ENCODE data around the gene NOD1.
"Not testable (repeated sequence)": the region's sequence is repeated elsewhere in the genome, so short reads cannot be mapped to it uniquely, and the experiment has no call there.

NOD1 gene

GRCh38 chr7:30421647-30422196, 56.9 kb downstream of the NOD1 start:
- no peak for DNase-seq (ENCODE audit: low read depth in 2 of 2)

GRCh38 chr7:30420662-30421061, 57.9 kb downstream of the NOD1 start:
- no peak for DNase-seq (ENCODE audit: low read depth in 2 of 2)

- DNase-seq (ENCODE audit: low read depth in 2 of 2), result not testable (repeated sequence)
These were observed 58.5 kb downstream of the NOD1 start for GRCh38 chr7:30420080-30420479.

- DNase-seq (ENCODE audit: low read depth in 2 of 2), result no peak
These were observed 64.7 kb downstream of the NOD1 start for GRCh38 chr7:30413864-30414263.

GRCh38 chr7:30412782-30413504, 65.6 kb downstream of the NOD1 start:
- no peak for DNase-seq (ENCODE audit: low read depth in 2 of 2)

- no peak for DNase-seq (ENCODE audit: low read depth in 2 of 2)
These were observed 66.7 kb downstream of the NOD1 start for GRCh38 chr7:30411897-30412296.

- no peak for DNase-seq (ENCODE audit: low read depth in 2 of 2)
These were observed 67.4 kb downstream of the NOD1 start for GRCh38 chr7:30411173-30411572.

GRCh38 chr7:30406664-30407425, 71.7 kb downstream of the NOD1 start:
- DNase-seq (ENCODE audit: low read depth in 2 of 2), result no peak

- DNase-seq (ENCODE audit: low read depth in 2 of 2), result no peak
These were observed 73.4 kb downstream of the NOD1 start for GRCh38 chr7:30405179-30405578.

- no peak for DNase-seq (ENCODE audit: low read depth in 2 of 2)
These were observed 75.1 kb downstream of the NOD1 start for GRCh38 chr7:30403477-30403876.

- no peak for DNase-seq (ENCODE audit: low read depth in 2 of 2)
These were observed 82.2 kb downstream of the NOD1 start for GRCh38 chr7:30396389-30396788.

GRCh38 chr7:30395676-30396075, 82.9 kb downstream of the NOD1 start:
- no peak for DNase-seq (ENCODE audit: low read depth in 2 of 2)

- no peak for DNase-seq (ENCODE audit: low read depth in 2 of 2)
These were observed 86.8 kb downstream of the NOD1 start for GRCh38 chr7:30391806-30392205.

GRCh38 chr7:30390736-30391636, 87.6 kb downstream of the NOD1 start:
- DNase-seq (ENCODE audit: low read depth in 2 of 2), result no peak

GRCh38 chr7:30389791-30390190, 88.8 kb downstream of the NOD1 start:
- no peak for DNase-seq (ENCODE audit: low read depth in 2 of 2)

- no peak for DNase-seq (ENCODE audit: low read depth in 2 of 2)
These were observed 96.0 kb downstream of the NOD1 start for GRCh38 chr7:30382607-30383006.

GRCh38 chr7:30380824-30381223, 97.8 kb downstream of the NOD1 start:
- not testable (repeated sequence) for DNase-seq (ENCODE audit: low read depth in 2 of 2)

GRCh38 chr7:30380294-30380693, 98.3 kb downstream of the NOD1 start:
- DNase-seq (ENCODE audit: low read depth in 2 of 2), result no peak

- DNase-seq (ENCODE audit: low read depth in 2 of 2), result no peak
These were observed 98.8 kb downstream of the NOD1 start for GRCh38 chr7:30379741-30380140.

- no peak for DNase-seq (ENCODE audit: low read depth in 2 of 2)
These were observed 99.5 kb downstream of the NOD1 start for GRCh38 chr7:30379131-30379530.

- no peak for DNase-seq (ENCODE audit: low read depth in 2 of 2)
These were observed 100.3 kb downstream of the NOD1 start for GRCh38 chr7:30378275-30378674.
